T1000 (cell line): ENCODE data around the gene EPHA2.
"Not testable (repeated sequence)": the region's sequence is repeated elsewhere in the genome, so short reads cannot be mapped to it uniquely, and the experiment has no call there.

Source experiments
- DNase-seq: peaks from one replicate; lab custom pipeline; 2025; ENCODE audit warnings: mixed read lengths; lab: John Stamatoyannopoulos, UW

The EPHA2 gene

DNA sequence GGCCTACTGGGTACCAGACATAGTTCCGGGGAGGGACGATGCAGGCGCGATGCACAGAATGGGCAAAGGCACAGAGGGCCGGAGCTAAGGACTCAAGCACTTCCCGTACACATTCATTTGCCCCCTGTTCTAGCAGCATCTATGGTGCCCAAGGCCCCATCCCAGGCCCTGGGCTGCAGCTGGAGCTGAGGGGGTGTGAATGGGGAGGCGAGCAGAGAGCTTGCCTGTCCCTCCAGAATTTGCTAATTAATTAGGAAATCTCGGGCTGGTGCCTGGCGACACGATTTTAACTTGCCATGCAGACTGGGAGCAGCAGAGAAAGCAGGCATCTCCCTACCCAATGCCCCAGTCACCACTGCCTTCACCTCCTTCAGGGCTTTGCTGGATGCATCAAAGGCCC is 35.9 kb downstream of the EPHA2 start:
- no peak for DNase-seq

GRCh38 chr1:16119504-16119903 is 36.4 kb downstream of the EPHA2 start:
- no peak for DNase-seq

GRCh38 chr1:16118706-16119105 is 37.2 kb downstream of the EPHA2 start:
- no peak for DNase-seq

DNA sequence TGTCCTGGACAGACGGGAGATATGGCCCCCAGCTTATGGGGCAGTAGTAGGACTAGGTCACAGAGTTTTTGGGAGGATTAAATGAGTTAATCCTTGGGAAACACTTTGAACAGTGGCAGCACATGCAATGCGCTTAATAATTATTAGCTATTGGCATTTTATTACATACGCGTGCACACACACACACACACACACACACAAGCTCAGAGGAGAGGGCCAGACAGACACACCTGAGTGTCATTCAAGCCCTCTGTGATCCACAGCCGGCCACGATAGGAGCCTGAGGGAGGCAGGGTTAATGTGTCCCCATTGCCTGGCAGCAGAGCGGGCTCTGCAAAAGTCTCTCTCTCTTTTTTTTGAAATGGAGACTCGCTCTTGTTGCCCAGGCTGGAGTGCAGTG is 37.9 kb downstream of the EPHA2 start:
- no peak for DNase-seq

- DNase-seq: peak; percentile 56
Measured at GRCh38 chr1:16117369-16117768, 38.5 kb downstream of the EPHA2 start.

DNA sequence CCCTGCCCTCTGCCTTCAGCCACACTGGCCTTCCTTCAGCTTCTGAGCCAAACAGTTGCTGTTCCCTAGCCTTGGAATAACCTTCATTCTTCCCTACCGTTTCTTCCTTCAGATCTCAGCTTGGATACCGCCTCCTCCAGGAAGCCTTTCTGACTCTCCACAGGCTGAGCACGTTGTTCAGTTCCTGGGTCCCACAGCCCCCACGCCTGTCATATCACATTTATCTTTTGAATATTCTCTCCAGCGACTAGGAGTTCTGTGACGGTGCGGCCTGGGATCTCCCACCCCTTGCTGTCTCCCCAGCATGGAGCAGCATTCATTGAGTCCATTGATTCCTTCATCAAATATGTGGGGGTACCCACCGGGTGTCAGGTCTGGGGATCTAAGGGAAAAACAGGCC is 39.2 kb downstream of the EPHA2 start:
- DNase-seq: no peak

DNA sequence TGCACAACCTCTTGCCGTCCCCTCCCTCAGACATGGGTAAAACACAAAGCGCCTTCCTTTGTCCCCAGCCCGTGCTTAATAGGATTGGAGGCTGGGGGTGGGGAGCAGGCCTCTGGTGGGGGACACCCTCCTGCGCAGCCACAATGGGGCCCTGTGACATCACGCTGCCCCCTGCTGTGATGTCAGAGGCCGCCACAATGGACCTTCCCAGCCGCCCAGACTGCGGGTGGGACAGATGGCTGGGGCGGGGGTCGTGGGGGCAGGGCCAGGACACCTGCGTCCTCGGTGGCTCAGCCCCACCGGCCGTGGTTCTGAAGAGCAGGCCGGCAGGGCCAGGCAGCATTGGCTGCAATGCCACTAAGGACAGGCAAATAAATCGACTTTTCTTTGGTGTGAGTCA is 39.9 kb downstream of the EPHA2 start:
- DNase-seq: no peak

DNA sequence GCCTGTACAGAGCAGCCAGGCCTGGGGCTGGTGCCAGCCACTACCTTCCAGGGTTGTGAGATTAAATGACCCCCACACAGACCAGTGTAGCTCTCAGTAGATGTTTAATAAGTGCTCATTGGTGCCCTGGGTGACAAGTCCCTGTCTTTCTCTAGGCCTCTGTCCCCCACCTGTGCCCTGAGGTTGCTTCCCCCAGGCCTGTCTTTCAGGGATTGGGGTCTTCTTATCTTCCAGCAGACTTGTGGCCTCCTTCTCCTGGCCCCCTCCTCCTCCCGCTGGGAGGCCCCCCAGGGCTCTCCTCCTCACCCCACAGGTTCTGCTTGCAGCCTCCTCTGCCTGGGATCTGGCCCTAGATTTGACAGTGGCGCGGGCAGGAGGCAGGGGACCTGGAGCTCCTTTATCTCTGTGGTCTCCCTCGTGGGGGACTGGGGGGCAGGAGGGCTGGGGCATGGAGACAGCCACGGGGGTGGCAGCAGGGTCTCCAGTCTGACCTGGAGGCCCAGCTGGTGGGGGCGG is 40.3 kb downstream of the EPHA2 start:
- DNase-seq: no peak

DNA sequence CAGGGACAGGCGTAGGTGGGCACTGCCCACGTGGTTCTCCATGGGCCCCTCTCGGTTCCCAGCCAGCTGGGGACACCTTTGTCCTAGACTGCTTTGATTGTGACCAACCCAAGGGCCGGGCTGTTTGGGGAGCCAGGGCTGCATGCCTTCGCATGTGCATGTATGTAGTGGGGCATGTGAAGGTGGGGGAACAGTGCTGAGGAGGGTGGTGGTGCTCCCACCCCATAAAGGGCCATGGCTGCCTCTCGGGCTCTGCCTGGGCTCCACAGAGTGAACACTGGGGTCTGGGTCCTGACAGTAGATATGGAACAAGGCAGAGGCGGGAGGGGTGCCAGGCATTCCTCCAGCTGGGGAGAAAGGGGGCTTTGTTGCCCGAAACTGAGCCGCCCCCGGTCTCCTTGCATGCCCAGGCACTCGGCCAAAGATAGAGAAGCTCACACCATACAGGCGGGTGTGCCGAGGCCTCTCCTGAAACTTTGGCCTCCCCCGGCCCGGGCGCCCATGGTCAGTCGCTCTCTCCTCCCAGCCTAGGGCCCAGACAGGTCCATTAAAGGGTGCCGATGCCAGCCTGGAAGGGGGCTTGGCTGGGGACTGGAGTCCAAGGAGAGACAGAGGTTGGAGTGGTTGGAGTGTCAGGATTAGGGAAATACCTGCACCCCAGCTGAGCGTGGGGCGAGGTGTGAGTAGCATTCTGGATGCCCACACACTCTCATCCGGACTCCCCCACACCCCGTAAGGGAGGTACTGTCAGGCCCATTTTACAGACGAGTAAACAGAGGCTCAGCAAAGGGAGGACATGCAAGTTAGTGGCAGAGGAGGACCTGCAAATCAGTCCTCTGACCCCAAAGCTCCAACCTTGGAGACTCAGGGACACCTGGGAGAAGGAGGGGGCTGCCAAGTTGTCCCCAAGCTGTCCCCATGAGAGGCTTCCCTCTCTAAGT is 41.1 kb downstream of the EPHA2 start:
- DNase-seq: no peak

- no peak for DNase-seq
Measured at GRCh38 chr1:16112596-16113555, 43.0 kb downstream of the EPHA2 start.

DNA sequence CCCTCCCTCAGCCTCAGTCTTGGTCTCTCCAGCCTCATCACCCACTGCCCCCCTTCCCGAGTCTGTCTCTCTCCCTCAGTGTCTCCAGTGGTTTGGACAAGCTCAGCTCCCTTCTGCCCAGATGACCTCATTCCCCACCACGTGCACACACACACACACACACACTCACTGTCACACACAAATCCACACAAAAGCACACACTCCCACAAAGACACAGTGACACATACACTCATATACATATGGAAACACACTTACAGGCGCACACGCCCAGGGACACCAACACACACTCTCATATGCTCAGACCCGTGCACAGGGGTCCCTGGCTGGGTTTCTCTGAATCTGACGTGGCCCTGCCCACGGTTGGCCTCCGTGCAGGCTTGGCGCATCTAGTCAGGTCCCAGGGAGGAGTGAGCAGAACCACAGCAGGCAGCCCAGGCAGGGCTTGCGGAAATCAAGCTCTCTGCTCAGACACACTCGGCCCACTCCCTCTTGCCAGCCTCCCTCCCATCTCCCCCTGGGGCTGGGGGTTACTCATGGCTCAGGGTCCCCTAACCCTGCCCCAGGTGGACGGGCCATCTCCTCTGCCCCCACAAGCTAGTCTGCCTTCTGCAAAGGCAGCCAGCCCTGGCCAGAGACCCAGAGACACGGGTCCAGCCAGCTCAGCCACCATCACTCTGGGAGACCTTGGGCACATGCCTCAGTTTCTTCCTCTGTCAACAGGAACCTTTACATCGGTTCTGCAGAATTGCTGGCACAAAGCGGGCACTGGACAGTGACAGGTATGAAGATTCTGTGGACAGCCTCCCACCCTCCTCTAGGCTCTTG is 43.9 kb downstream of the EPHA2 start:
- no peak for DNase-seq

- no peak for DNase-seq
Measured at GRCh38 chr1:16110884-16111283, 45.0 kb downstream of the EPHA2 start.

DNA sequence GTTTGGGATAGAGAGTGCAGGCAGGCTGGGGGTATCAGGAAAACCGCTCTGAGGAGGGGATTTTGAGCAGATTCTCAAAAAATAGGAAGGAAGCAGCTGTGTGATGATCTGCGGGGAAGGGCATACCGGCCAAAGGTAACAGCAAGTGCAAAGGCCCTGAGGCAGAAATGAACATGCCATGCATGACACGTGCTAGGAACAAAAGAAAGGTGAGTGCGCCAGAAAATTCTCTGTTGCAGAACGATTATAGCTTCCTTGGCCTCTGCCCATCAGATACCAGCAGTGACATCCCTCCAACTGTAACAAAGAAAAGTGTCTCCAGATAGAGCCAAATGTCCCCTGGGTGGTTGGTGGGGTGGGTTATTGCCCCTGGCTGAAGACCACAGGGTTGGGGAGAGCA is 45.4 kb downstream of the EPHA2 start:
- DNase-seq: no peak

- DNase-seq: no peak
Measured at GRCh38 chr1:16109571-16109970, 46.3 kb downstream of the EPHA2 start.

DNA sequence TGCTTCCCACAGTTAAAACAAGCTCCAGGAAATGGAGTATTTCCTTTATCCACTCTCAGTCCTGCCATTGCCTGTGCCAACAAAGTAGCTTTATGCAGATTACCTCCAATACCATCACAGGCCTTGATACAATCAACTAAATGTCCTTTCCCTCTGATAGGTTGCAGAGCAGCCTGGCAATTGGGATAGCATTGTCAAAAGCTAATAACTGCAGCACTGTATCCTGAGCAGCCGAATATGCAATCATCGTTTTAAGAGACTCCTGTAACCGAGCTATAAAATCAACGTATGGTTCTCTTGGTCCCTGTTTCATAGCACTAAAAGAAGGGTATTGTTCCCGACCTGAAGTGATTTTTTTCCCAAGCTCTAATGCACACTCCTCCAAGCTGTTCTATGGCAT is 48.8 kb downstream of the EPHA2 start:
- DNase-seq: not testable (repeated sequence)

DNA sequence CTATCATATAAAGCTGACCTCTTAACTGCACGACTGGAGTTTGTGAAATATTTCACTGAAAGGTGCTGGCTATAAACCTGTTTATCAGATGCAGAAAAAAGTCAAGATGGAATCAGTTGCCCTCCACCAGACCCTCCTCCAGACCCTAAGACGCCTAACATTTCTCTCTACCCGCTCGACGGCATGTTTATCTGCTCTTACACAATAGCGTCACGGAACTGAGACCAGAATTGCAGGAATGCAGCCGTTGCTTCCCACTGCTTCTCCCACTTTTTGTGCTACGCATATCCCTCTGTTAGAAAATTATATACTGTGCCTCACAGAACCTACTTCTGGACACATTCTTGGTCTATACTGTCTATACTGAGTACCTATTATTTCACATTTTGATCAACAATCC is 54.2 kb downstream of the EPHA2 start:
- no peak for DNase-seq

DNA sequence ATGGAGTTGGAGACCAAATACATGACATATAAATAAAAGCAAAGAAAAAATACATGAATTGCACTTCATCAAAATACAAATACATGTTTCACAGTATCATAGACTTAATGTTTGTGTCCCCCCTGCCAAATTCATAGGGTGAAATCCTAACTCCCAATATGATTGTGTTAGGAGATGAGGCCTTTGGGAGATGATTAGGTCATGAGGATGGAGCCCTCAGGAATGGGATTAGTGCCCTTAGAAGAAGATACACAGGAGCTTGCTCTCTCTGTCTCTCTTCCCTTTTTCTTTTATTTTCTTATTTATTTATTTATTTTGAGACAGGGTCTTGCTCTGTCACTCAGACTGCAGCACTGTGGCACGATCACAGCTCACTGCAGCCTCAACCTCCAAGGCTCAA is 56.5 kb downstream of the EPHA2 start:
- DNase-seq: no peak

GRCh38 chr1:16095447-16095846 is 60.4 kb downstream of the EPHA2 start:
- no peak for DNase-seq

- DNase-seq: no peak
Measured at GRCh38 chr1:16094453-16095158, 61.3 kb downstream of the EPHA2 start.

DNA sequence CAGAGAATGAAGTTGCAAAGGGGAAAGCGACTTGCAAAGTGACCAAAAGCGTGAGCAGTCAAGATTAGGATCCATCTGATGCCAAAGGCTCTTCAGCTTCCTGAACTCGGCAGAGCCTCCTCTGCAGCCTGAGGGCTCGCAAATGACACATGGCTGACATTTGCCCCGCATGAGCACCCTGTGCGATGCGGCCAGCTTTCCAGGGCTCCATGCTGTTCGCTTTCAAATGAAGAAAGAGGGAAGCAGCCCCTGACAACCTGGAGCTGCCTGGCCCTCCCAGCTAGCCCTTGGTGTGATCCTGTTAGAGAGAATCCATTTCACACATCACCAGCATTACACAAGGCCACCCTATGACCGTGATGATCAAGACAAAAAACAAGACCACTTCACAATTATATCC is 62.3 kb downstream of the EPHA2 start:
- no peak for DNase-seq

DNA sequence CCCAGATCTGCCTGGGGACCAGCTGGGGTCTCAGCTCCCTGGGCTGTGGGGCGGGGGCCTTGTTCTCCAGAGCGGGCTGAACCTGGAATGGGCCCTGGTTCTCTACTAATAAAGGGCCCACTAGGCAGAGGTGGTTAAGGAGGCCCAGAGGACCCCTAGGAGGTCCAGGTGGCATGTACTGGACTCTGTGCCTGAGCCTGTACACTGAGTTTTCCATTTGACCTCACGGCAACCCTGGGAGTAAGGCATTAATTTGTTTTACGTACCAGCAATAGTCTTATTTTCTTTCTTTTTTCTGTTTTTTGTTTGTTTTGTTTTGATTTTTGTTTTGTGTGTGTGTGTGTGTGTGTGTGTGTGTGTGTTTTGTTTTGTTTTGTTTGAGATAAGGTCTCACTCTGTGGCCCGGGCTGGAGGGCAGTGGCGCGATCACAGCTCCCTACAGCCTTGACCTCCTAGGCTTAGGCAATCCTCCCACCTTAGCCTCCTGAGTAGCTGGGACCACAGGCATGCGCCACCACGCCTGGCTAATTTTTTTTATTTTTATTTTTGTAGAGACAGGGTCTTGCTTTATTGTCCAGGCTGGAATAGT is 62.9 kb downstream of the EPHA2 start:
- no peak for DNase-seq
